HPDE6-E6E7 (cell line): Measurements from ENCODE around the gene FHOD3.

Experiments used
- DNase-seq: peaks from one replicate; pipeline ENCODE4 v3.0.0; 2011; ENCODE audit warnings: missing footprints; ENCODE audit errors: extremely low spot score

Gene FHOD3

DNA sequence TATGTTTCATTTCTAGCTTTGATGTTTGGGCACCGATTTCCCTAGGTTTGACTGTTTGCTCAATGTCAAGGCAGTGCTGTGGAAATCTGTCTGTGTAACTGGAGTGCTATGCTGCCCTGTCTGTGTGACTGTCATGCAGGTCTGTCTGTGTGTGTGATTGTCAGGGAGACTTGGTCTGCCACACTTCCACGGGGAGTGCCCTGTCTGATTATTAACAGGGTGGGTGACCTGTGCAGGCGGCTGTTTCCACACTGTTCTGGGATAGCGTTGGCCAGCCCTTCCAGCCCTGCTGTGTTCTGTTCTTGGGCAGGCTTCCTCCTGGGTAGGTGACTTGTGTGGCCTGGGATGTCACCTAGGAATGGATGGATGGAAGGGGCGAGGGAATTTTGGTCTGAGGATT is 85.3 kb downstream of the FHOD3 start:
- DNase-seq: no peak

DNA sequence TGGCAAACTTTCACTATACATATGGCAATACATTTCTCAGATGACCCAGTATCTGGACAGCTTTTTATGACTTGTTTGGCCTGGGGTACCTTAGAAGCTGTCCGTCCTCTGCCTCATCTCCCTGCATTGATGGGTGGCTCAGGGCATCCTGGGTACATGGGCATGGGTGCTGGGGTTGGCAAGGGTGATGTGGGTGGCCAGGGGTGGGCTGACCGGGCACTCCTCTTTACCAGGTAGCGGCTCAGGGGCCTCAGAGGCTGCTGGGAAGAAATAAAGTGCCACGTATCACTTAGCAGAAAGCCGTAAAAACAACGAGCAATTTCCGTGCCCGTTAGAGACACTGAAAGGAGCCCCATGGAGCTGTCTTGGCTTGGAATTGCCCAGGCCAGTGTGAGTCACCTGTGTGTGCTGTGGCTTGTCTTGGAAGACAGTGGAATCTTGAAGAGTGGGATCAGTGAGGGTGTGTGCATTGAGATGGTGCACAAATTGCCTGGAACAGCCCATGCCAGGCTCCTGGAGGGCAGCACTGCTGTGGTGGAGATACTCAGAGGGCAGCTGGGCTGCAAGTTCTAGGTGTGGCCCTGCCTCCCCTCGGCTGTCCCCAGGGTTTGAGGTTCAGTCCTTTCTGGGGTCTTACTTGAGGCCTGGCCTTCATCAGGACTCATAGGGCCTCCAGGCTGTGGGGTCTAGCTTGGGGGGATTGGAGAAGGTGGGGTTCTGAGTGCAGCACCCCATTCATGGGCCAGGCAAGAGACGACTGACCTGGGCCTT is 88.8 kb downstream of the FHOD3 start:
- peak; percentile 90 for DNase-seq

DNA sequence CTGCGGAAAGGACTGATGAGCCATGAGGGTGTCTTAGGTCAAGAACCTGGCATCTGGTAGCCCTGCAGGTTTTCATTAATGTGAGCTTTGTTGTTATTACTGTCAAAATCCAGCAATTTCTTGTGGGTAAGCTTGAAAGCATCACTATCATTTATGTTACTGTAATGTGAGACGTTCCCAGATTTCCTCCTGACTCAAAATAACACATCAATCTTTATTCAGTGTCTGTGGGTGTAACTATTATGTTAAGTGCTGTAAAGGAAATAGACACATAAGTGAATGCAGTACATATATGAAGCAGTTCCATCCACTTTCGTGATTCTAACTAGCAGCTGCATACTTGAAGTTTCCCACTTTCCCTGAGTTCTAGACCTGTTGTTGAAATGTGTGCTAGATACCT is 89.8 kb downstream of the FHOD3 start:
- DNase-seq: no peak

DNA sequence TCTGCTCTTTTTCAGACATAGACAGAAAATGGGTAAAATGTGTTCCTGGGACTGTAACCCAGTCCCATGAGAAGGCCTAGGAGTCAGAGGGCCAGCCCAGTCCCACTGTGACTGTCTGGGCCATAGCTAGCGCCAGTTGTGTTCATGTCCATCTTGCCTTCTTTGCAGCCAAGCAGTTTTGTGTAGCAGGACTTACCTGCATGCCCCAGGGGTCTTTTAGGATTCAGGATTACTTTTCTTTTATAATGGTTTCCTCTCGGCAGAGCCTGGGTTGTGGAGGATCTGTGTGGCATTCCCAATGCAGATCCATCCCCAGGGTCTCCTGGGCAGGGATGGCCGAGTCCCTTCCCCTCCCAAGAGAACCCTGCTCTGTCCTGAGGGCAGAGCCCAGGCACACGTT is 90.8 kb downstream of the FHOD3 start:
- no peak for DNase-seq

DNA sequence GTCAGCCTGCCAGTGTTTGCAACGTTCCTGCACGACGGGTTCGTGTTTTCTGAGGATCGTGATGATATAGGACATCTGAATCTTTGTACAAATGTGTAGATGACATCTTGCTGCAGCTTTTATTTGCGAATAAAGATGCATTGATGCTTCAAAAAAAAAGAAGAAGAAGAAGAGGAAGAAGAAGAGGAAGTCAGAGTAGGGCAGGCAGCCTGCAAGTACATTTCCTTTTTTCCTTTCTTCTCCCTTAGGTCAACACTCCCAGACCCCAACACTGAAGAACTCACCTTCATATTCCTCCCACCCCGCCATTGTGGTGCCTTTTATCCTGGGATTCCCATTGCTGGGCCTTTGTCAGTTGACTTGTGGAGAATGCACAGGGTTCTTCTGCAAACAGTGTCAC is 91.5 kb downstream of the FHOD3 start:
- no peak for DNase-seq

DNA sequence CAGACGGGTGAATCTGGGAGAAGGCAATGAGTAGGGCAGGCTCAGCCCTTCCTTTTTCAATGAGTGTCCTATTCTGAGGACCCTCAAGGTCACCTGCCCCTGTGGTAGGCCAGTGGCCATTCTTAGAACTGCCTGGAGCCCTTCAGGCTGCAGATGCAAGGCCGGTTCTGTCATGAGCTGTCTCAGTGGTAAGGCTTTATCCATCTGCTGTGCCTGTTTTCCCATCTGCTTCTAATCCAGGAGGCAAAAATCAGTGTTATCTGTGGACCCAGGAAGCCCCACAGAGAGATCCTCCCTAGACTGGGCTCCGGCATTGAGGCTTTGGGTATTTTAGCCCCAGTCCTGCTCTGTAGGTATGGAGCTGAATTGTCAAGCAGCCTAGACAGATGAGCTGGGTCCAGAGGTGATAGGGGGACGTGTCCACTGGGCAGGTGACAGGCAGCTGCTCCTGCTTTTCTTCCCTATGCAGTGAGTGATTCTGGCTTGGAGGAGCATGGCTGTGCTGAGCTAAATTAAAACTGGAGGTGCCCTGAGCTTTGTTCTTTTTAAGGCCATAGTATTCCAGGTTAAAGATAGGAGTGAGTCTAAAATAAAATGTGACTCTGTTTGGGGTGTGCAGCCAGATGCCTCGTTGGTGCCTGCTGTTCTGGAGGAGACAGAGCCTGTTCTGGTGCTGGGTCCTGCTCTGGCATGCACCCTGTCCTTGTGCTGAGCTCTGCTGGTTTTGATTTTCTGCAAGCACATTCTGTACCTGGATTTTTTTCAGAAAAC is 92.5 kb downstream of the FHOD3 start:
- no peak for DNase-seq

DNA sequence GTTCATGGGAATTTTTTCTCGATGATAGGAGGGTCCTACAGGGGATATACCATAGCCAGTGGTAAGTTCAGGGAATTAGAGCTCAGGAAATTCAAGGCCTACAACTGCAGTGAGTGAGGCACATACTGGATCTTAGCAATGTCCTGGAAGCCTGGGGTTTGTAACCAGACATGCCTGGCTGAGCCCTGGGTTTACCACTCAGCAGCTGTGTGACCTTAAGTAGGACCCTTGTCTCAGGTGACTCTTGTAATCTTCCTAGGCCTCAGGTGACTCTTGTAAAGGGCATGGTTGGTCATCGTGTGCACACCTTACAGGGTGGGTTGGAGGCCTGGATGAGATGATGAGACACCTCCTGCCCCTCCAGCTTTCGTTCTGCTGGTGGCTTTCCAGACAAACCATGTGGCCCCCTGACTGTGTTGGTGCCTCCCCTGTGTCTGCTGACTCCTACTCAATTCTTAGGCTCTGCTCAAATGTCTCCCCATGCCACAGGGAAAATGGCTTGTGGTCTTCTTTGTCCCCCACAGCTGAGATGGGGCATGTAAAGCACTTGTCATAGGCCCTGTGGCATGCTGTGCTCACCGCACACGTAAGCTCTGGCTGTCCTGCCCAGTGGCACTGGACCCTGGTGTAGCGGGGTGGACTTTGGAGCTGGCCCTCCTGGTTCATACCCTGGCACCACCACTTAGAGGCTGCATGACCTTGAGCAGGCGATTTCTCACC is 94.1 kb downstream of the FHOD3 start:
- DNase-seq: no peak

DNA sequence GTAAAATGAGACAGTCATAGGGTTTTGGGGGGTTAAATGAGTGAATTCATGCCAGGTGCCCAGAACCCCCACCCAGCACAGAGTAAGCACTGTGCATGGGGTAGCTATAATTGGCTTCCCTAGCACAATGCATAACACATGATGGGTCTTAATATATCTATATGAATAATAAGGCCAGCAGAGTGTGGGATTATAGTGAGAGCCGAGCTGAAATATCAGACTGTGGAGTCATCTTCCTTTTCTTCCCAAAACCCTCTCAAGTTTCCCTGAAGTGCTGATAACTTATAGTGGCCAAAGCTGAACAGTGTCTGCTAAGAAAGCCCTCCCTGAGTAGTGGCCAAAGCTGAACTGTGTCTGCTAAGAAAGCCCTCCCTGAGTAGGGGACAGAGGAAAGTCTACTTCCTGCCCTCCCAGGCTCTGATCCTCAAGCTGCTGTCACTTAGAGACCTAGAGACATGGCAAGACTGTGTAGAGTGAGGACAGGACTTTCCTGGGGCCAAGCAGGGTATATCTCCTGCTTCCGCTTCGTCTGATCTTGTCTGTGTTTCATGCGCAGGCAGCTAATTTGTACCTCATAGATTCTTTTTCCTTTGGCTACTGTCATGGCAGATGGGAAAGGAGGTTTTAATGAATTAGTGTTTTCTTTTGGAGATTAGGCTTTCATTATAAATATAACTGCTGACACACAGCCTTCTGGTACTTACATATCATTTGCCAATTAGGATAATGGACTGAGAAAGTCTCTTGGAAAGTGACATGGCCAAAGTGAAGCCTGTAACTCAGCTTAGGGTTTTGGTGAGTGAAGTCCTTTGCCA is 94.9 kb downstream of the FHOD3 start:
- no peak for DNase-seq

DNA sequence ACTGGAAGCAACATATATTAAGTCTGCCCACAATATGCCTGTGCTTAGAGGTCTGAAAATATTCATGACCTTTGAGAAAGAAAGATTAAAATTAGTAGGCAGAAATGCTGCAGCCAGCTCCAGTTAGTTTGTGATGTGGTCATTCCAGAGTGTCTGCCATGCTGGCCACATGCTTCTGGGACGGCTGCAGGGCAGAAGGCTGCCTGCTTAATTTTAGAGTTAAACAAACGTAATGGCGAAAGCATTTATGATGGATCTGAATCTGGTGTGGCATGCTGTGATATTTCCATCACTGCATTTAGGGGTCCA is 95.4 kb downstream of the FHOD3 start:
- no peak for DNase-seq

DNA sequence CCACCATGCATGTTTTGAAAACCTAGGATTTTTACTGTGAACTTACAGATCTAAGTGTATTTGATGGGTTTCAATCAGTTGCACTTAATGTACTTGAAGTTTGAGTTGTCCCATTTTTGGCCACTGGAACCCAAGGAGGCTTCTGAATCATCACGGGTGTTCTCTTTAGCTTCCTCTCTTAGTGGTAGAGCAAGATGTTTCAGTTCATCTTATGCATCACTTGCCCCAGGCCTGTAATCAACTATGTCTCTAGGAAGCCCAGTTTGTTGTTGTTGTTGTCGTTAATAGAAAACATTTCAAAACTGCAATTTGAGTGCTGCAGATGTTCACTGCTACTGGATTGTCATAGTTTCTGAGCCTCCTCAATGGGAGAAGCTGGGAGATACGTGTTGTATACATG is 97.0 kb downstream of the FHOD3 start:
- no peak for DNase-seq

DNA sequence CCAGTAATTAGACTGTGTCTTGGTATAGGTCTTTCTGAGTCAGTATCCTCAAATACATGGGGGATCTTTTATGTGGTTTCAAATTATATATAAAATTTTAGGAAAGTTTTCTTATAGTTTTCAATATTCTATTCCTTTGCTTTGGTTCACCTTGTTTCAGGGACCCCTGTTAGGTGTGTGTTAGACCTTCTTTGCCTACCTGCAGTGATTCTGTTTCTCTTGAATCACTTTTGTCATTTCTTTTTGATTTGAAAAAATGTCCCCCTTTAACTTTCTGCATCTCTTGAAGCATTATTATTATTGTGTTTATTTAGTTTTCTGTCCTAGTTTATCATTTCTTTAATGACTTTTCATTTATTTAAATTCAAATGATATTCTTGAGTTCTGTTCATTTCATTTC is 98.7 kb downstream of the FHOD3 start:
- DNase-seq: no peak

DNA sequence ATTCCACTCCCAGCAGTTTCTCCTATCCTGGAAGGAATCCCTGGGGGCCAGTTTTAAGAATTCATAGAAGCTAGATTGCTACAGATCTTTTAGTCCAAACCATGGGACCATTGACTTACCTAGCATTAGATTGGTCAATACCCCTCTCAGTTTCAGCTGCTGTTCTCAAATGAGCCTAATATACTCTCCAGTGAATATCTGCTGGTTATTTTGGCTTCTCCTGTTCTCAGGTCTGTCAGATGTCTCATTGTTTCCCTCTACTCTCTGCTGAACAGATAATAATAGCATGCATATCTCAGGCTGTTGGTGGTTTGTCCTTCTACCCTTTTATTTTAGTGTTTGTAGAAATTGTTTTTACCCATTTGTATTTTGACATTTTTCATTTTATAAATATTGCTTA is 99.5 kb downstream of the FHOD3 start:
- DNase-seq: no peak

DNA sequence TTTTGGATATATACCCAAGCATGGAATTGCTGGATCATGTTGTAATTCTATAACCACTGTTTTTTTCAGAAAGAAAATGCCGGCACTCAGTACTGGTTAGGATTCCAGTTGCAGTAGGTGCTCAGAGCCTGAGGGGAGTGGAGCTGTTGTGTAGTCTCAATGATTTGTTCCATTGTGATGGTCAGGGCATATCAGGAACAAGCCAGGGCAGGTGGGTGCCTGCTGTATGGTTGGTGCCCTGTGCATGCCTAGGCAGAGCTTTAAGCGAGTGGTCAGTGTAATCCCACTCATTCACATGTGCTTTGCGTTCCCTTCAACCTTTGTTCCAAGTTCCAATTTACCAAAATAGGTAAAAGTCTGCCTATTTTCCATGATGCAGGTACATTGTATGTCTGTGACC is 100.9 kb downstream of the FHOD3 start:
- DNase-seq: no peak

DNA sequence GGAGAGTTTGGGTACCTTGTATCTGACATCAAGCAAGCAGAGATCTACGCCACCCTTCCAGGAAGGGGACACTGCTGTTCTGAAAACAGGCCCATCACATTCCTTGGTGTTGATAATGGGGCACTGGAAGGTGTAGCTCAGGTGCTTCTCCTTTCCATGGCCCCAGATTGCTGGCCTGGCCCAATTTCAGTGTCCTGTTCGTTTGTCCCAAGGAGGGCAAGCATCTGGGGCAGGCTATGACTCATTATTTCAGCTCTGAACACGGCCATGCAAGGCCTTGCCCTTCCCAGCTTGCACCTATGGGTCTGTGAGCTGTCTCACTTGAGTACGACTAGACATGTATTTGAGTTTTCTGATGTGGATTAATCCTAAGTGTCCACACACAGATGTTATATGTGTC is 101.5 kb downstream of the FHOD3 start:
- DNase-seq: no peak

DNA sequence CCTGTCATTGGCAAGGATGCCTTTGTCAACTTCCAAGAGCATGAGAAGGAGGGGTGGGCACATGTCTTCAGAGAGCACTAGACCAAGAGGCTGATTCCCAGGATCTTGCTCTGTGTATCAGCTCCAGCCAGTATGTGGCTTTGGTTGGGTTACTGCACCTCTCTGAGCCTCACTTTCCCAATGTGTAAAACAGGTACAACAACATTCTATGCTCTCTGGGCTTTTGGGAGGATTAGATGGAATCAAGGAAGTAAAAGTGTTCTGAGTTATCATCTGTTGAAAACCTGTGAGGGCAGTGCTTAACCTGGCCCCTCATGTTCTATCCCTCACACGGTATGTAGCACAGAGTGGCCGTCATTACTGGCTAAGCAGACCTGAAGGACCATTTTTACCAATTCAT is 103.9 kb downstream of the FHOD3 start:
- no peak for DNase-seq

DNA sequence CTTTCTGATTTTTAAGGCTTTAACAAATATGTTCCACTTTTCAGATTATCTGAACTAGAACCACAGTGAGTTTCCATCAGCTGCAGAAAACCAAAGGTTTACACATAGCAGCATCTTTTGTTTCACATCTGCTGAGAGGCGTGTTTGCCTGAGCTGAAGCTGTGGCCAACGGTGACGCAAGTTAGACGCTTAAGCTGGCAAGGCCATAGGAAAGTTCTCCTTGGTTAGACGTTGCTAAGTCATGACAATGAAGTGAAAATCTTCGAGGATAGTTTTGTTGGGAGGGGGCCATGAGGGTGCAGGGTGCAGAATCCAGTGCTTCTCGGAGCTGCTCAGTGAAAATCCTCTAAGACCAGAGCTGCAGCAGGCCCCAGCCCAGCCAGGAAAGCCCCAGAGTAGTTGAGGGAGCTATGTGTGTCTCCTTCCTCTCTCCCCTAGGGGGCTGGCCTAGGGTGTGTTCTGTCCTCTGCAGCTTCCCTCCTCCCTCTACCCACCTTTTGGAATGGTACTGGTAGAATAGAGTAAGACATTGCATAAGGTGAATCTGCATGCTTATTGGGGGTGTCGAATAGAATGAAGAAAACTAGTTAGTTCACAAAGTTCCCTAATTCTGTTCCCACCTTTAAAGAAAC is 105.4 kb downstream of the FHOD3 start:
- DNase-seq: no peak

DNA sequence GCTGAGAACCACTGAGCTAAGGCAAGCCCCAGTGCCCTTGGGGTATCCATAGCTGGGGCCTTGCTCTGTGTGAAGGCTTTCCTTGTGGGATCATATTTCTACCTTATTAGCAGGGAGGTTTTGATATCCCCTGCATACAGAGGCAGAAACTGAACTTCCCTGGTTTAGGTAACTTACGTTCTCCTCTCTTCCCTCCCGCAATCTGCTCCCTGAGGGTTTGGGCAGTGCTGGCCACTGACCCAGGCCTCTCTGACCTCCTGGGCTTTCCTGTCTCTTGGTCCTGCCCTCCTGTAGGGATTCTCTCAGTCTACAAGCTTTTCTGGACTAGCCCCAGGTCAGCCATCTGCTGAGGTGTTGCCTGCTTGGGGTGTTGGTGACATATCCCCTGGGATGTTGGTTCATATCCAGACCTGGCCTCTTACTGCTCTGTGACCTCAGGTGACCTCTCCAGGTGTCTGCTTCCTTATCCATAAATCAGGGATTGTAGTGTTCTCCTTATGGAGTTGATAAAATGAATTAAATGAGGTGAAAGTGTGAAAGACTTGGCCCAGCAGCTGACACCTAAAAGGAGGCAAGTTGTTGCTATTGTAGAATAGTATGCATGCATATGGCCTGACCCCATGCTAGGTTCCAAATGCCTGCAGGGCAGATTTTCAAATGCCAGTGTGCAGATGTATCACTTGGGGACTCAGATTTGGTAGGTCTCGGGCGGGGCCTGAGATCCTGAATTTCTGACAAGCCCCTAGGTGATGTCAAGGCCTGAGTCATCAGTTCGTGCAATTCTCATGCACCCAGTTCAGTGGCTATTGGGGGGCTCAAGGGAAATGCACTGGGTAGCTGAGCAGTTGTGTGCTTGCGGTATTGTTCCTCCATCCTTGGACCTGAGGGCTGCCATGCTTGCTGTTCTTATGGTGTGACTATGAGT is 106.6 kb downstream of the FHOD3 start:
- no peak for DNase-seq

DNA sequence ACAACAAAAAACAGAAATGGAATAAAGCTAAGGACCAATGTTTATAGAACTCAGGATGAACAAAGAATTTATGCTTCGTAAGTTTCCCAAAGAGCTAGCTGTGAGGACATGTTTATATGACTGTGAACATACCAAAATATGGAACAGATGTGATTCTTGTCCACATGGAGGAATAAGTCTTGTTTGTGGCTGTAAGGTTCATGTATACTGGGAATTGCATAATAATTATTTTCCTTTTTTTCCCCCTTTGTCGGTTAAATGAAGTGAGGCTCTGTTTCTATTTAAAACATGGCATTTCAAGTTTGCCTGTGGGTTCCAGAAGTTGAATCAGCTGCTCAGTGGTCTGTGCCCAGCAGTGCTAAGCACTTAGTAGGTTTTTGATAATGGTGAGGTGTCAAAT is 108.1 kb downstream of the FHOD3 start:
- no peak for DNase-seq

DNA sequence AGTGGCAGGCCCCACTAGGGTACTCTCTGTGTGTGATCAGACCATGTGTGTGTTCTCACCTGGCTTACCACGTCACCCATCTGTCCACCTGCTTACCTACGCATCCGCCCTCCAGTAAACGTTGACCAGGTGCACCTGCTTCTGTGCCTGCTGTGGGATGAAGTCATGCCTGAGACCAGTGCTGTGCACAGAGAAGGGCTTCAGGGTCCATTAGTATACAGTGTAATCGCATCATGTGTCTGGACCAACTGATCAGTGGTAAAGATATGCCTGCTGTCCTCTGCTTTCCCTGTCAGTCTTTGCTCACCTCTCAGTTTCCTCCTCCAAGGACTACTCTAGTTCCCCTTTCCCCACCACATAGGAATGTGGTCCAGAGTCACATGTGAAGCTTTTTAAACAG is 109.3 kb downstream of the FHOD3 start:
- no peak for DNase-seq

DNA sequence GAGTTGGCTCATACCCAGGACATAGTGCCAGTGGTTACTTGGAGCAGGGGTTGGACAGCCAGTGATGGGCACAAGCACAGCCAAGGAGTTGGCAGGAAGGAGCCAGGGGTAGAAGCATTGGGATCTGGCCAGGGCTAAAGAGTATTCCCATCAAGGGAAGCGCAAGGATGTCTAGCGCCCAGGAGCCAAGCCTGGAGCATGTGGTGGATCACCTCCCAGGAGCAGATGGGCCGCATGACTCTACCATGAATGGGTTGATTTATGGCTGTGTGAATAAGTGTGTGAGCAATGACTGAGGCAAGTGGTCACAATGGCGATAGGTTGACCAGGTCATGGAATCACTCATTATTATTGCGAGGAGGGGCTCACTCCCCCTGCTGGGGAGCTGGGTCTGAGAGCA is 111.1 kb downstream of the FHOD3 start:
- no peak for DNase-seq

DNA sequence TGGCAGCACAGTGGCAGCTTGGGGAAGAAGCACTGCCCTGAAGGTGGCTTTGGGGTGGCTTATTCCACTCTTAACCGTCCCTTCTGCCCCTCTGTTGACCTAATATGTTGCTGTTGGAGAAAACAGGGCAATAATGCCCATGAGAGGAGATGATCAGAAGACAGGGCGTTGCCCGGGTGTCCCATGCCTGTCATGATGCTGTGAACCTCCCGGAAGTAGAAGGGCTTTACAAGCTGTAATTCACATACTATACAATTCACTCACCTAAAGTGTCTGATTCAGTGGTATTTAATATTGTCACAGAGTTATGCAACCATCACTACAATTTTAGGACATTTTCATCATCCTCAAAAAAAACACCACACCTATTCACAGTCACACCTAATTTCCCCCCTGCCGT is 112.3 kb downstream of the FHOD3 start:
- no peak for DNase-seq
